Measurements from ENCODE around the gene ZNF107.

GRCh38 chr7:64651203-64651602 lies 14.7 kb upstream of the ZNF107 start:
- no peak for TF ChIP-seq CTCF (IDR thresholded peaks at IDR 0.05; ENCODE audit: insufficient read depth, low read depth, low read length)
- no peak for TF ChIP-seq EZH2 (IDR thresholded peaks at IDR 0.05; ENCODE audit: insufficient read depth, low read length)
